GM11168 (cell line): Measurements from ENCODE around the gene OR2T2.
"Not testable (repeated sequence)": the region's sequence is repeated elsewhere in the genome, so short reads cannot be mapped to it uniquely, and the experiment has no call there.

ENCODE experiments used
- in situ Hi-C: fragments of 300-500 bp; cut with MboI; formaldehyde crosslinking; loops from one replicate; pipeline ENCODE4 v1.12.0; 2022; ENCODE audit warnings: low sequenced_read_pairs; ENCODE audit not compliant: unreplicated experiment

OR2T2 gene

GRCh38 chr1:248445399-248445798, at the start of gene OR2T2:
OR2T2 (plus strand) TSS chr1:248445637; CDS start chr1:248452798, 7,161 bp downstream.
- in situ Hi-C loops, result not testable (repeated sequence)

DNA sequence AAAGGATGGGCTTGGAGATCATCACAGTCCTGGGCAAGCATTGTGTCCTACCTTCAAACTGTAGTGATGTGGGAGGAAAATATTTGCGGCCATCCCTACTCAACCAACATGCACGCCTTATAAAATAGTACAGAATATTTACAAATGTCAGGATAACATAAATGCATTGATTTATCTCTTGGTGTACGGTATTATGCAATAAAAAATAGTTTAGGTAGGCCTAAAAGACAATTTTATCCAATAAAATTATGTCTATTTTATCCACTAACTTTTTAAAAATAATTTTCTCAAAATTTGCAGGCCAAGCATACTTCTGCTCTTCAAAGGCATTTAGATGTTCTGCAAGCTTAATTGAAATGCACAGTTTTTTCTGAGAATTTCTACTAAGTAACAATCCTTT, 42.7 kb upstream of the OR2T2 start, which contains the start of gene OR2T1:
Gene OR2T1 (plus strand): TSS at position 301 of the 400 bp plus-strand sequence. CDS start 3,100 bp downstream, outside the sequence.
- in situ Hi-C loops, result no loop called here

DNA sequence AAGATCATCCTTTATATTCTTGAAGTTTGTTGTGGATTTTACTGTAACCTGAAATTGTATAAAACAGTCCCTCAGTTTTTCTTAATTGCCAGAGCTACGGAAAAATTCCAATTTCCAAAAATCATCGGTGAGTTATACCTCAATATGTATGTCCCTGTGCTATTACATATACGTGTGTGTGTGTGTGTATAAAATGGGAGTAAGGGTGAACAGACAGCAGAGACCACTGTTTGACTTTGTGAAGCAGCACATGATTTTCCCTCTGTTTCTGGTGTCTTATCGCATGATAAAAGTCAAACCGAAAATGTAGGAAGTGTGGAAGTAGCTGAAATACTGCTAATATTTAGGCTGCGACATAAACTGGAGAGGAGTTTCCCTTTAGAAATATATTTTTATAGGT, 41.4 kb upstream of the OR2T2 start:
- in situ Hi-C loops, result no loop called here

DNA sequence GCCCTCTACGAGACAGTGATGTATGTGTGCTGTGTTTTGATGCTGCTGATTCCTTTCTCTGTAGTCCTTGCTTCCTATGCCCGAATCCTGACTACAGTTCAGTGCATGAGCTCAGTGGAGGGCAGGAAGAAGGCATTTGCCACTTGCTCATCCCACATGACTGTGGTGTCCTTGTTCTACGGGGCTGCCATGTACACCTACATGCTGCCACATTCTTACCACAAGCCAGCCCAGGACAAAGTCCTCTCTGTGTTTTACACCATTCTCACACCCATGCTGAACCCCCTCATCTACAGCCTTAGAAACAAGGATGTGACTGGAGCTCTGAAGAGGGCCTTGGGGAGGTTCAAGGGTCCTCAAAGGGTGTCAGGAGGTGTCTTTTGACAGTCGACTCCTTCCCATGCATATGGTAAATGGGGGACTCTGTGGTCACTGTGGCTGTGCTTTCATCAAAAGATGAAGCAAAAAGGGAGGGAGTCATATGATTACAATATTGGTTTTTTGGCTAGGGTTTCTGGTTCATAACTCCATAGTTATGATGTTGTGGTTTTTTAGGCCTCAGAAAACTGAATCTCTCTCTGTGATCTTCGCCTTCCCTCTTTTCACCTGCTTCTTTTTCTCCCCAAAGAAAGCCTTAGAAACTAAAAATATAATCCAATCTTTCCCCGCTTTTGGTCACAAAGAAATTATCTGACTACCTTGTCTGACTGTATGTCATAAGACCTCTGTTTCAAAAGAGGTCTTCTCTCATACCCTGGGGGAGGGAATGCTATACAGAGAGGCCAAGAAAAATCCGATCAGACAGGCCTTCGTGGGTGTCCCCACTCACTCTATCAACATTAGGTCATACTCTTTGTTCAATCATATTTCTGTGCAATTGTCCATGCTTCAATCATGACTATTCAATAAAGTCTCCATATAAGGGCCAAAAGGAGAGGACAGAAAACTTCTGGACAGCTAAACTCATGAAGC, 38.4 kb upstream of the OR2T2 start:
- in situ Hi-C loops, result no loop called here

GRCh38 chr1:248416226-248416625, 29.2 kb upstream of the OR2T2 start:
- in situ Hi-C loops, result no loop called here

DNA sequence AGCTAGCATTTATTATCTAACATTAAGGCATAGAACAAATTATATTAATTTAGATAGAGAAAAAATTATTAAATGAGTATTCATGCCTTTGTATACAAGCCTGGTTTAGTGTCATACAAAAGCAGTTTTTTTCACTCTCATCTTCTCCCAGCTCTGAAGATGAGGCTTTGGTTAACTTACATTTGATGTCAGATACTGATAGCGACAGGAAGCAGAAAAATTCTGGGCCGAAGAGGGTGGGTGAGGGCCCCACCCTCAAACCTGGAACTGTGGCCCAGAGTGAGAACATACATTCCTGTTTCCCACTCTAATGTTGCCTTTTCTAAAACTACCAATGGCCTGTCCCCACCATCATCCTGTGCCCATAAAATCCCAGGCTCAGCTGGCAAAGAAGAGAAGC, 27.6 kb upstream of the OR2T2 start:
- in situ Hi-C loops, result no loop called here

GRCh38 chr1:248421384-248421783, 24.1 kb upstream of the OR2T2 start:
- in situ Hi-C loops, result no loop called here

GRCh38 chr1:248427526-248428191, 17.8 kb upstream of the OR2T2 start:
- in situ Hi-C loops, result not testable (repeated sequence)

GRCh38 chr1:248428192-248428533, 17.3 kb upstream of the OR2T2 start:
- in situ Hi-C loops, result not testable (repeated sequence)

- in situ Hi-C loops, result not testable (repeated sequence)
Observed at GRCh38 chr1:248431683-248432082, 13.8 kb upstream of the OR2T2 start.

GRCh38 chr1:248432201-248432600, 13.2 kb upstream of the OR2T2 start:
- in situ Hi-C loops, result not testable (repeated sequence)

DNA sequence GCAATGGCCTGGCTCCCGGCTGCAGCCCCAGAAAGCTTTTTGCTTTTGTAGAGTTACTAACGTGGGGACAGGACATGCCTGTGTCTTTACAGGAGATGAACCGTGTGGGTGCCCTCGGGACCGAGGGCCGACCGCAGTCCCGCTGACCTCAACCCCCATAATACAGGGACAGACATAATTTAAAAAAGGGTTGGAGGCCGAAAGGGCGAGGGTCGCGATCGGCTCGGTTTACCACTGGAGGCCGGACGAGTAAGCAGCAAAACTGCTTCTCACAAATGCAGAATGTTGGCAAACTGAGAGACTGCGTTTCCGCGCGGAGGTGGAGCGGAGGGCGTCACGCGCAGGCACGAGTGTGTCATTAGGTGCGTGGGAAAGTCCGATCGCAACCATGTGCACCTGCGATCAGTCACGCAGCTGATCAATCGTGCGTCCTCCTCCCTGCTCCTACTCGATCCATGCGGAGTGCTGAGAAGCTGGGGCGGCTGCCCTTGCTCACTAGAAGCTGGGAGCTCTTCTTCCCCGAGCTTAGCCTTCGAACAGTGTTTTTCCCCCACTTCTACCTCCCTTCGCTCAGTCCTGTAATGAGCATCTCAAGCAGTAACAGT, 11.5 kb upstream of the OR2T2 start:
- in situ Hi-C loops, result not testable (repeated sequence)

DNA sequence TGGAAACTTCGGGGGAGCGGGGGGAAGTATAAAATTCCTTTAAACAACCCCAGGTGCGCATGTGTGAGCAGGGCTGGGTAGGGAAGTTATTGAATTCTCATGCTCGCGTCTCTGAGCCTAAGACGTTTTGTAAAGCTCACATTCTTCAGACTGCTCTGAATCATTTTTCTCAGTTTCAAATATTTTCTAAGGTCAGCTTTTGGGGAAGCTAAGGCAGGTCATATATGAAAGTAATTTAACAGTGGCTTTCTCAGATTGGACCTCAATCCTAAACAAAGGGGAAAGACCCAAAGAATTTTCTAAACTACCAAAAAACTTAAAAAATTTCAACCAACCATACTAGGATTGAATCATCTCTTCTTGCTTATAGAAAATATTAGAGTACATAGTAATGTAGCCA, 10.5 kb upstream of the OR2T2 start:
- in situ Hi-C loops, result not testable (repeated sequence)

GRCh38 chr1:248436303-248436702, 9.1 kb upstream of the OR2T2 start:
- in situ Hi-C loops, result not testable (repeated sequence)

DNA sequence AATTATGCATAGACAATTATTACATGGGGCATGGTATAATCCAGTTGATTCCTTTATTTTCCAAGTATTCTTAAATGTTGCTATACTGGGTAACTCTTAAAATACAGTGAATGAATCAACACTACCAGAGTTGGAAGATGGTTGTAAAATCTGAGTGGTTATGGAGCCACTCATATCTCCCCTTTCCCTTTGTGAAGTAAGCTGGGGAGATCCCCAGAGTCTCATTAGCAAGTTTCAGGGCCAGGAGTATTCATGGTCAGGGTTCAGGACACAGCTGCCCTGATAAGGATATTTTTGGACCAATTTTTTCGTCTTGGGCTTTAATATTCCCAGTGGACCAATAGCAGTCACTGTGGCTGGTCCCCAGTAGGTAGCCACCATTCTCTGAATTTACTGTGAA, 6.8 kb upstream of the OR2T2 start:
- in situ Hi-C loops, result not testable (repeated sequence)

GRCh38 chr1:248439283-248439682, 6.2 kb upstream of the OR2T2 start:
- in situ Hi-C loops, result not testable (repeated sequence)

GRCh38 chr1:248442500-248443277, 2.7 kb upstream of the OR2T2 start:
- in situ Hi-C loops, result loop anchor here (5.0 kb wide), 1 partner anchor 210 kb away; no protein-coding TSS in a partner anchor

DNA sequence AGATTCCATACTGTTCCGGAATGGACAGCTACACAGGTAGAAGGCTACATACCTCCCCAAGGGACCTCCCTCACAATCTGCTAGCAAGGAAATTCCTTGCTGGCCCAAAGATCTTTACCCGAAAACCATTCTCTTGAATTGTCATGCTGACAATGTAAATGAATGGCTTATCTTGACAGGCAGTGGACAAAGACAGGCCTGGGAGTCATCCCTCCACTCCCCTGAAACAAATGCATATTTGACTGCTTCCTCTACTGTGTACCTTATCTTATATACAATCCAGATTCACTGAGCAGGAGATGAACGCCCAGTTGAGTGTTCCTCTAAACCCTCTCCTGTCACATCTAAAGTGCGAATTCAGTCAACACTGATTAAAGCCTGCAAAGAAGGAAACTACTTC, 834 bp upstream of the OR2T2 start:
- in situ Hi-C loops, result loop anchor here (5.0 kb wide), 1 partner anchor 208 kb away; no protein-coding TSS in a partner anchor

DNA sequence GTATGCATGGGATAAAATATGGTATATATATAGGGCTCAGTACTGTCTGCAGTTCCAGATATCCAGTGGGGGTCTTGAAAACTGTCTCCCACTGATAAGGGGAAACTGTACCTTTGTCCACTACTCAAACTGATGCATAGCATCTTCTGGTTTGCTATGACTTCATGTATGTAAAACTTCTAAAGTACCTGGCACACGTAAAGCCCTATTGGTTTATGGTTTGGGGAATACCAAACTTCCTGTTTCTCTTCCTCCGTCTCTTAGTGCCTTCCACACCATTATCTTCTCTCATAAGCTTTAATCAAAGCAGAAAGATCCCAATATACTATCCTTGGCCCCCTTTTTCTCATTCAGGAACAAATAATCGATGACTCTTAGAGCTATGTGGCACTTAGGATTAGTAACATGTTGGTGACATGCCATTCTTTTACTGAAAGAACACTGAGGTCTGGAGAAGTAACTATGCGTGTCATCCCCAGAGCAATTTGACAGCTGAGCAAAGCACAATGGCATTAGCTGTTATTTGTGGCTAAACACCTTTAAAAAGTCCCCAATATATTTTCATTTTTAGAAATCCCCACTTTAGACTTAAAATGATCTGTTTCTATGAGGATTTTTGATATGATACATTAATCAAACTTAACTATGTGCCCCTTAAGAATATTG, 3.1 kb downstream of the OR2T2 start:
- in situ Hi-C loops, result not testable (repeated sequence)
